ENCODE results near the gene PNLIPRP1. TPM values are rescaled to one million over a fixed set of nuclear protein-coding genes. Genes with fewer than 3 reads are reported as not detected.

PNLIPRP1 gene
- total and polyA plus RNA-seq, 2 experiments from 2014 or later = 0.21 TPM; not detected in 1

- TF ChIP-seq REST (IDR thresholded peaks at IDR 0.05; ENCODE audit: unreplicated experiment) (no peak), EZH2 (IDR thresholded peaks at IDR 0.05; ENCODE audit: low read depth, unreplicated experiment) (no peak), ZNF462 (CRISPR knock-in tag; IDR thresholded peaks at IDR 0.05) (no peak), STAT1 (IDR thresholded peaks at IDR 0.05; ENCODE audit: unreplicated experiment) (no peak)
These were observed 47.1 kb downstream of the PNLIPRP1 start (continued) for GRCh38 chr10:116637830-116638229.

- Histone ChIP-seq H3K9me2 (ENCODE audit: insufficient read depth) (no peaks in the 10 kb centered on the region), H3K4me2 (no peak overlapping the region), H3K36me3 (ENCODE audit: insufficient read depth) (no peaks in the 10 kb centered on the region), H4K20me1 (replicated peaks; ENCODE audit: insufficient read depth) (no peaks in the 10 kb centered on the region), H3K4me1 (ENCODE audit: insufficient read depth) (no peaks in the 10 kb centered on the region), H3K79me2 (replicated peaks; ENCODE audit: insufficient read depth) (no peaks in the 10 kb centered on the region), H3F3A (replicated peaks; ENCODE audit: low read depth) (no peaks in the 10 kb centered on the region), H2AFZ (peak overlapping the region; percentile 63; the same call in 1 of the 2 replicates), H3K4me3 (no peak overlapping the region), H3K27me3 (ENCODE audit: insufficient read depth) (no peaks in the 10 kb centered on the region), H3K27ac (ENCODE audit: low read depth) (no peak overlapping the region)
- DNase-seq (ENCODE audit: low spot score) = no peak
- Mint-ChIP-seq H3K27me3 (ENCODE audit: insufficient read depth, low read depth, poor library complexity) (peaks cover 4% of the 10 kb centered on the region), H3K4me3 (no peak overlapping the region), H3K36me3 (ENCODE audit: low read depth) (no peaks in the 10 kb centered on the region), H3K9me3 (peaks cover 2% of the 10 kb centered on the region; the same call in 1 of the 3 replicates), H3K27ac (no peak overlapping the region), H3K4me1 (no peaks in the 10 kb centered on the region)
- no peak for ATAC-seq
- TF ChIP-seq ZNF462 (CRISPR knock-in tag; IDR thresholded peaks at IDR 0.05) = no peak
- no peak for TF ChIP-seq EZH2phosphoT487 (IDR thresholded peaks at IDR 0.05; ENCODE audit: unreplicated experiment)
- TF ChIP-seq ZNF114 (CRISPR knock-in tag; IDR thresholded peaks at IDR 0.05) = no peak
These were observed 55.7 kb downstream of the PNLIPRP1 start for GRCh38 chr10:116646502-116646901.

All from GM23338 (cell line).